MM.1S (cell line): ENCODE measurements around the gene RPS6KB1.

Source experiments
- EZH2 ChIP-seq: fragments of 300-600 bp; sonication (generic); optimal IDR thresholded peaks from 2 replicates; pipeline ENCODE3; 2017; ENCODE audit warnings: low read depth, mild to moderate bottlenecking, antibody characterized with exemption, low read length, mixed read lengths
- TF ChIP-seq, protein P1 (sequence below): fragments of 300-600 bp; sonication (generic); IDR thresholded peaks from 2 replicates; pipeline ENCODE4 v1.5.1; 2016; ENCODE audit warnings: antibody characterized with exemption, low read length, mixed read lengths

DNA sequence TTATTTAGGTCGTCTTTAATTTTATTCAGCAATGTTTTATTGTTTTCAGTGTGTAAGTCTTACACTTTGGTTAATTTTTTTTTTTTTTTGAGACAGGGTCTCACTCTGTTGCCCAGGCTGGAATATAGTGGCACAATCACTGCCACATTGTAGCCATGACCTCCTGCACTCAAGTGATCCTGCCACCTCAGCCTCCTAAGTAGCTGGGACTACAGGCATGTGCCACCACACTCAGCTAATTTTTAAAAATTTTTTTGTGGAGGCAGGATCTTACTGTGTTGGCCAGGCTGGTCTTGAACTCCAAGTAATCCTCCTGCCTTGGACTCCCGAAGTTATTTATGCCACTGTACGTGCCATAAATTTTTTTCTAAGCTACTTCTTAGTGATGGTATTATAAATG is 14.5 kb downstream of the RPS6KB1 start:
- TF ChIP-seq, protein P1, sequence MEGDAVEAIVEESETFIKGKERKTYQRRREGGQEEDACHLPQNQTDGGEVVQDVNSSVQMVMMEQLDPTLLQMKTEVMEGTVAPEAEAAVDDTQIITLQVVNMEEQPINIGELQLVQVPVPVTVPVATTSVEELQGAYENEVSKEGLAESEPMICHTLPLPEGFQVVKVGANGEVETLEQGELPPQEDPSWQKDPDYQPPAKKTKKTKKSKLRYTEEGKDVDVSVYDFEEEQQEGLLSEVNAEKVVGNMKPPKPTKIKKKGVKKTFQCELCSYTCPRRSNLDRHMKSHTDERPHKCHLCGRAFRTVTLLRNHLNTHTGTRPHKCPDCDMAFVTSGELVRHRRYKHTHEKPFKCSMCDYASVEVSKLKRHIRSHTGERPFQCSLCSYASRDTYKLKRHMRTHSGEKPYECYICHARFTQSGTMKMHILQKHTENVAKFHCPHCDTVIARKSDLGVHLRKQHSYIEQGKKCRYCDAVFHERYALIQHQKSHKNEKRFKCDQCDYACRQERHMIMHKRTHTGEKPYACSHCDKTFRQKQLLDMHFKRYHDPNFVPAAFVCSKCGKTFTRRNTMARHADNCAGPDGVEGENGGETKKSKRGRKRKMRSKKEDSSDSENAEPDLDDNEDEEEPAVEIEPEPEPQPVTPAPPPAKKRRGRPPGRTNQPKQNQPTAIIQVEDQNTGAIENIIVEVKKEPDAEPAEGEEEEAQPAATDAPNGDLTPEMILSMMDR, result no peak
- no peak for TF ChIP-seq EZH2
